GM12891 (cell line): ENCODE measurements around the gene LMCD1.

Source experiments
- POLR2A ChIP-seq: IDR thresholded peaks from 2 replicates; pipeline ENCODE4 v1.6.1; 2011; ENCODE audit warnings: low read depth, low read length, control low read depth
- POLR2AphosphoS5 ChIP-seq: IDR thresholded peaks from 2 replicates; pipeline ENCODE4 v1.6.1; 2011; ENCODE audit warnings: low read depth, low read length, control low read depth
- SPI1 ChIP-seq: IDR thresholded peaks from 2 replicates; pipeline ENCODE4 v1.6.1; 2011; ENCODE audit warnings: low read depth, low read length, control low read depth
- TAF1 ChIP-seq: IDR thresholded peaks from 2 replicates; pipeline ENCODE4 v1.6.1; 2011; ENCODE audit warnings: low read depth, low read length, control low read depth

DNA sequence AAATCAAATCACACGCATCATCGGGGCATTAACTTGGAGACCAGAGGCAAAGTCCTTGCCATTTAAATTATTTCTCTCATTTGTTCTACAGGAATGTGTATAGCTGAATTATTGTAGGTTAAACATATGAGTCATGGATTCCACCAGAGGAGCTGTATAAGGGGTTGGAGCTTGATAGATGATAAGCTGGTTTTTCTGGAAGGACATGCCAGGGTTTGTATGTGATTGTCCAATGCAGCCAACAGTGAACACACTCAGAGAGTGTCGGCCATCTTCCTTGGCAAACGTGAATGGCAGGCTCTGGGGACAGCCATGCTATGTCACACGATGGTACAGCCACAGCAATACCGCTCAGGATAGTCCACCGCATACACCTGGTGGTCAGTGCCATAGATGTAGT, 117.9 kb downstream of the LMCD1 start:
- TF ChIP-seq POLR2AphosphoS5 (no peak), SPI1 (no peak), POLR2A (no peak), TAF1 (no peak)
